ENCODE results near the gene MAML1.
A peak's percentile ranks its signal among the peaks of the same experiment; 100 is the strongest.
"Not testable (repeated sequence)": the region's sequence is repeated elsewhere in the genome, so short reads cannot be mapped to it uniquely, and the experiment has no call there.

Gene MAML1

DNA sequence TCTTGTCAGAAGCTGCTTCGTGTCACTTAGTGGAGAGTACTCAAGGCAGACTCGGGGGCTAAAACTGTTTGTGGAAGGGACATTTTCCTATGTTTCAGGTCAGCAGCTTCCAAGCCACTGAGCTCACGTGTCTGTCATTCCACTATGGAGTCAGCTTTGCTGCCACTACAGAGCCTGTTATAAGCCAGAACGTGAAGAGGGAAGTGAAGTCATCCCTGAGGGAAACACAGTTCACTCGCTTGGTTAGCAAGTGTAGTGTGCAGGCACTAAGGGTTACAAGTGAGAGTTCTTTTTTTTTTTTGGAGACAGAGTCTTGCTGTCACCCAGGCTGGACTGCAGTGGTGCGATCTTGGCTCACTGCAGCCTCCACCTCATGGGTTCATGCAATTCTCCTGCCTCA lies 36.6 kb downstream of the MAML1 start:
- no peak for DNase-seq (ENCODE audit: low spot score)

DNA sequence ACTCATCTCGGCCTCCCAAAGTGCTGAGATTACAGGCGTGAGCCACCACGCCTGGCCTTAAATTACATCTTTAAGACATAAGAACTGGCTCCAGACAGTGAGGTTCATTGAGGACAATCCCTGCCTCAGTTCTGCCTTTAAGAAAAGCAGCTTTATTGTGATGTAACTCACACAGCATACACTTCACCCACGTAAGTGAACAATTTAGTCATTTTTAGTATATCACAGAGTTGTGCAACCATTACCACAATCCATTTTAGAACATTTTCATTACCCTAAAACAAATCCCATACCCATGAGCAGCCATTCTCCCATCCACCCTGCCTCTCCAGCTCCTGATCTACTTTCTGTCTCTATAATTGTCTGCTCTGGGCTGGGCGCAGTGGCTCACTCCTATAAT lies 37.2 kb downstream of the MAML1 start:
- no peak for DNase-seq (ENCODE audit: low spot score)

DNA sequence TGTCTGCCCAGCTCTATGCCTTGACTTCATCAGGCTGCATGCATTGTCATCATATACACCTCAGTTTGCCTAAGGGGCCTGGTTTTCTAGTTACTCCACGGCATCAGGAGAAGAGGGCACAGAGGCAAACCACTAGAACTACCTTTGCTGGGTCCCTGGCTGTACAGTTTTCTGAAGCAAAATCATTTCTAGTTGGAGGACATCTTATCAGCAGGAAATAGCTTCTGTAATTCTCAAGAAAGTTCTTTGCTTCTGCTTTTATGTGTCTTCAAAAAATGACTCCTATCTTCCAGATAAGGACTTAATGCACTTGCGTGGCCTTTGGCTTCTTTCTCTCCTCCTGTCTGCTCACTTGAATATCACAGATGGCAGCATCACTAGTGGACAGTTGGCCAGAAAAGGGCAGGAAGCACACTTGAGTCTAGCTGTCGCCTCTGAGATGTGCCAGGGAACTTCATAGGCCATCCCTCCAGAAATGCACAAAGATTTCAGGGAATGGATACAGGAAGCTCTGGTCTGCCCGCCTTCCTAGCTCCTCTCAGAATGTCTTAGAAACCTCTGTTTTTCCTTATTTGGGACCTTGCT lies 38.8 kb downstream of the MAML1 start:
- DNase-seq (ENCODE audit: low spot score): no peak

DNA sequence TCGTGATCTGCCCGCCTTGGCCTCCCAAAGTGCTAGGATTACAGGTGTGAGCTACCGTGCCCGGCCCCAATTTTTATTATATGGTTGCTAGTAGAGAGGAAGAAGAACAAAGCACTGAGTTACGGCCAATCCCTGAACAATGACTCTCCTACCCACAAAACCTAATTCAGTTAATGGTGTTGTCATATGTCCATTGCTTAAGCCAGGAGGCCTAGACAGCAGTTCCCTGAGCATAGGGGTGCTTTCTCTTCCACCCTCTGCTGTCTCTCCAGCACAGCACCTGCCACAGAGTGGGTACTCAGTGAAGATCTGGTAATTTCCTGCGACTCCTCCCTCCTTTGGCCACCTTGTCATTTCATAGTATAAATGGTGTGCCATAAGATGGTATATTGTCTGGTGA lies 39.7 kb downstream of the MAML1 start:
- DNase-seq (ENCODE audit: low spot score): no peak

DNA sequence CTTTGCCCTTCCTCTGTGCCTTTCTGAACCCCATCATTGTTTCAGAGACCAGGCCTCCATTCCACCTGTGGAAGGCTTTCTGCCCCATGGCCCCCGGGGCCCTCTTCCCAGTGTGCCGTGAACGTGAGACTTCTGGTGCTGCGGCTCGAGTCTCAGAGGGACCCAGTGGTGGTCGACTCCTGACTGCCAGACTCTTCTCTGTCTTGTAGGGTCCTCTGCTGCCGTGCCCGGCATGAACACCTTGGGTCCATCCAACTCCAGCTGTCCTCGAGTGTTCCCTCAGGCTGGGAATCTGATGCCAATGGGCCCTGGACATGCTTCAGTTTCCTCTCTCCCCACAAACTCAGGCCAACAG lies 41.0 kb downstream of the MAML1 start:
- DNase-seq (ENCODE audit: low spot score): no peak

DNA sequence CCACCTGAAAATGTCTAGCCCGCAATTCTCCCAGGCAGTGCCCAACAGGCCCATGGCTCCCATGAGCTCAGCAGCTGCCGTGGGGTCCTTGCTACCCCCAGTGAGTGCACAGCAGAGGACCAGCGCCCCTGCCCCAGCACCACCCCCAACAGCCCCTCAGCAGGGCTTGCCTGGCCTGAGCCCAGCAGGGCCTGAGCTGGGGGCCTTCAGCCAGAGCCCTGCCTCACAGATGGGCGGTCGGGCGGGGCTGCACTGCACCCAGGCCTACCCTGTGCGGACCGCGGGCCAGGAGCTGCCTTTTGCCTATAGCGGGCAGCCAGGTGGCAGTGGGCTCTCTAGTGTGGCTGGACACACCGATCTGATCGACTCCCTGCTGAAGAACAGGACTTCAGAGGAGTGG lies 41.8 kb downstream of the MAML1 start:
- DNase-seq (ENCODE audit: low spot score): no peak

DNA sequence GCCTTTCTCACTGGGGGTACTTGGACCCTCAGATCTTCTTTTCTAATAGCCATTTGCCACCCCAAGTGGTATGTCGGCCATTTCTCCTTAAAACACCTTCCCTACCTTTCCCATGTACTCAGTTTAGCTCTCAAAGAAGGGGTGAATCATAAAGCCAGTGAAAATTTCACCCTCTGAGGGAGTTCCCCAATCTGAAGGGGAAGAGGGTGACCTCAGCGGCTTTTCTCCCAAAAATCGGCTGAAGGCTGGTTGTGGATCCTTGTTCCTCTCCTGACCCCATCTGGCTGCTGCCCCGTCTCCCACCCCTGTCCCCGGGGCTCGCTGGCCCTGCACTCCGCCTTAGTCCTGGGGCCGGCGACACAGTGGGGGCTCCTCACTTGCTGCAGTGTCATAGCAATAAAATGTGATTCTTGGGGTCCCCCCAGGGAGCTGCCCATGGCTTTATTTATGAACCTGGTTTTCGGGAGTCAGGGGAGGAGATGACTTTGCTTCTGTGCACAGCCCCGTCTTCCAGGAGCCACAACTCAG lies 43.9 kb downstream of the MAML1 start:
- DNase-seq (ENCODE audit: low spot score): no peak

DNA sequence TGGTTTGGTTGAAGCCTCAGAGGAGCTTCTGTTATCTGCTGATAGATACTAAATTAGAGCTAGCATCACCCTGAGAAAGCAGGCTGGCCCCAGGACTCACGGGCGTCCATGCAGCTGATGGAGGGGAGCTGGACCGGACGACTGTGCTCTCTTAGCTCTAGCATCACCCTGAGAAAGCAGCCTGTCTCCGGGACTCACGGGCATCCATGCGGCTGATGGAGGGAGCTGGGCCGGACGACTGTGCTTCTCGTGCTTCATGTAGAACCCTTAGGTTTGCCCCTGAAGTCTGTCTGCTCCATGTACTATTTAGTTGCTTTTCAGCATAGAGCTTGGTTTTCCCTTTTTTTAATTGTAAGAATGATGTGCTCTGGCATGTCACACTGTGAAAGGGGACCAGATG lies 44.8 kb downstream of the MAML1 start:
- DNase-seq (ENCODE audit: low spot score): no peak

DNA sequence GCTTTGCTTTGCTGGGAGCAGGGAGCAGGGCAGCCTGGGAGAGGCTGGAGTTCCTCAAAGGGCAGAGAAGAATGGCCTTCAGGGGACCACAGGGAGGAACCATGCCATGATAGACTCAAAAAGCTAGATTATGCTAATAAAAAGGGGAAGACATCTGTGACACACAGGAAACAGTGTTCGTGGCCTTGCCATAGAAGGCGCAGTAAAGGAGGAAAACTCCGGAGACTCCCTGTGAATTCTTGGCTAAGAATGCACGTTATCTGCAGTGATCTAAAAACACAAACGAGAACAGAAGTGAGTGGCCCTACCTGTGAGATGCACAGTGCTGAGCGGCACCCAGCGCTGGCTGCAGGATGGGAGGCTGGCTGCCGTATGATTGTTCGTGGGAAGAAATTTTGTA lies 45.3 kb downstream of the MAML1 start:
- no peak for DNase-seq (ENCODE audit: low spot score)

DNA sequence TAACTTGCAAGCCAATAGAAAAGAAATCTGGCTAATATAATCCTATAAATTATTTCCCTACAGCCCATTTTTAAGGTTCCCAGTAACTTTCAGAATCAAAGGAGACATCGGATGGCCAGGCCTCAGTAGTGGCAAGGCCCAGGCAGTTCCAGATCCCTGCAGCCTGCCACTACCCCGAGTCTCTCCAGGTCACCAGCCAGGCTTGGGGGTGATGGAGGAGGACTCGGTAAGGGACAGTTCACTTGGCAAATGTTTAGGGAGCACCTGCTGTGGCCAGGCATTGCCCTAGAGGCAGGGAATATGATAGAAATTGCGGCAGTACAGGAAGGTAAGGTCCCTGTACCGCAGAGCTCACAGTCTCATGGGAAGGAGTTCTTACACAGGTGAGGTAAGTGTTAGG lies 46.0 kb downstream of the MAML1 start:
- no peak for DNase-seq (ENCODE audit: low spot score)

DNA sequence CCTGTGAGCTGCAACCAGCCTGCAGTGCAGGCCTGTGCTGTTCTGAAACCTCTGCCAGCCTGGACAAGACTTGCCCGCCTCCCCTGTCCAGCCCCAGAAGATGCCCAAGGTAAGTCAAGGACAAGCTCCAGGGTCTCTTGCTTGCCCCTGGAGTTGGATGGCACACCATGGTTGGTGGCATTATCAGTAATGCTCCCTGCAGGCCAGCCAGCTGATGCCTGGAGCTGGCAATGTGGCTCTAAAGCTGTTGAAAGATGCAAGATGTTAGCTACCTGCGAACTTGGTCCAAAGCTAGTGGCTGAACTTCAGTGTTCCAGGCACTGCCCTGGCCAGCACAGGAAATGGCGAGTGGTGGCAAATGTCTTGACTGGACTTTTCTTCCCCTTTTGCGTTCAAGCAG lies 47.2 kb downstream of the MAML1 start:
- DNase-seq (ENCODE audit: low spot score): no peak

DNA sequence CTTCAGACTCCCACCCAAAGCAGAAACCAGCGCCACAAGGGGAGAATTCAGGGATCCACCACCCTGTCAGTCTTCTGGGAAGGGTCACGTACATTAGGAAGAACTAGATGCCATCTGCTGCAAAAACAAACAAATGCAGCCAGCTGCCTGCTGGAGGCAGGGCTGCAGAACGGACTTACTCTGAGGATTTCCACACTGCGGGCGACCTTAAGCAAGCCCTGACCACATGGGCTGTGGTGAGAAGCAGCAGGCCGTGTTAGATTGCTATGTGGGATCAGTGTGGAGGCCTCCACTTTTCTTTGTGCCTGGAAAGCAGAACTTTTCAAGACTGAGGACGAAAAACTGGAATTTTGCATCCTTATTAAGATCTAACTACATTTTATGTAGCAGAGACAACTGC lies 47.7 kb downstream of the MAML1 start:
- DNase-seq (ENCODE audit: low spot score): no peak

DNA sequence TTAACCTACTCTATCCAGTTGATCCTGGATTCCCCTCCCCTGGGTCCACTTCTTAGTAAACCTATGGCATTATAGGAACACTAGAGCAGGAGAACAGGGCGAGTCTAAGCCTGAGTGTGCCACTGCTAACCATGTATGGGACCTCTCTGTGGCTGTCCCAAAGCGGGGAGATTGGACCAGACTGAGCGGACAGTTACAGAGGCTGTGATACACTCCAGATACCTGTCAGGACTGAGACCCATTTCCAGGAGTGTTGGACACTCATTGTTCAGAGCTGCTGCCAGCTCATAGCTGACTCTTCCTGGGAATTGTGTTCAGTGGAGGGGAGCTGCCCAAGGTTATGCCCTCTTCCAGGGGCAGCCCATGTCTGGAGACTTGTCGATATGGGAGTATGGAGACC lies 49.2 kb downstream of the MAML1 start:
- DNase-seq (ENCODE audit: low spot score): no peak

DNA sequence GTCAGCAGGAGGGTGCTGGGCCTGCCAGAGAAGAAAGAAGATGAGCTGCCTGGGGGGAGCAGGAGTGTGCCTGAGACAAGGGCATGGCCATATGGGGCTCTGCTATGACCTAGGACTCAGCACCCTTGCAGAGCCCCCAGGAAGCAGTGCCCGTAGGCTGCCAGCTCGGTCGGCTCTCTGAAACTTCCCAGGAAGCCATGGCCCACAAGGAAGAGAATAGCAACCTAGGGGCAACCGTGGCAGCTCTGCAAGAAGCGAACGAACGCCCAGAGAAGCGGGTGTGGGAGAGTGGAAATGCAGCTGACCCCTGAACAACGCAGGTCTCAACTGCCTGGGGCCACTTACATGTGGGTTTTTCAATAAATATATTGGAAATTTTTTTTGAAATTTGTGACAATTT lies 50.5 kb downstream of the MAML1 start:
- no peak for DNase-seq (ENCODE audit: low spot score)

DNA sequence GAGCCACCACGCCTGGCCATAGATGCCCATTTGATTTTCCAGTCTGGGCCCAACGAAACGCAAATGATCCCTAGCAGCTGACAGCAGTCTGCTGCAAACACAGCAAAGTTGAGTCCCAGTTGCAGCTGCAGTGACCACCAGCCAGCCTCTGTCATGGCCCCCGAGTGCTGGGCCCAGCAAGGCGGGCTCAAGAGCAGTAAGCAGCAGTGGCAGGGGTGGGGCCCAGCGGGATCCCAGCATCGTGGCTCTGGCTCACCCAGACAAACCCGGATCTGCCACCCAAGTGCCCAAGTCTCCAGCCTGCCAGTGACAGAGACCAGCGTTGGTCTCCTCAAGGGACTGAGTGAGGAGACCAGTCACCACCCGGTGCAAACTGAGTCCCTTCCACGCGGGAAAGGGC lies 54.2 kb downstream of the MAML1 start:
- no peak for DNase-seq (ENCODE audit: low spot score)

DNA sequence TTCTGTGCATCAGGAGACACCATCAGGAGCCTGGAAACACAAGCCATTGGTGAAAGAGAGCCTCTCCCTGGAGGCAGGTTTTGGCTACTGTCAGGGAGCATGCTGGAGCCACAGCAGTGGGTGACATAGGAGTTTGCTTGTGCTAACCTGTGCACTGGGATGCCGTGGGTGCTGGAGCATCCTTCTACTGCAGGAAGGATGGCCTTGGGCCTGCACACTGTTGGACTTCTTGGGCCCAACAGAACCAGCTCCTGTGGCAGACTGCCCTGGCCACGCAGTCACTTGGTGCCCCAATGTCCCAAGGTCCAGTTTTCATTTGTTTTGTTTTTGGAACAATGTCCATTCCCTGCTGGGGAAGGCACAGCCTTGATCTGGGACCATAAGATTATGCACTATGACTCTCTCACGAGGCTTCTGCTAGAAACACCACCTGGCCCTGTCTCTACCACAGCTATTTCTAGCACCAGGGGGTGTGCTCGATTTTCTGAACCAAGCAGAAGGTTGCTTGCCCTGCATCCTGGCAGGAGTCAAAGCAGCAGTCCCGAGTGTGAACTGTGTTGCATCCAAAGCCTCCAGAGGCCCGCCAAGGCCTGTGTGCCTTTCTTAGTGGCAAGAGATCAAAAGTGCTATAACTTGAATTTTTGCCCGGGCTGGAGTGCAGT lies 55.7 kb downstream of the MAML1 start:
- no peak for DNase-seq (ENCODE audit: low spot score)

DNA sequence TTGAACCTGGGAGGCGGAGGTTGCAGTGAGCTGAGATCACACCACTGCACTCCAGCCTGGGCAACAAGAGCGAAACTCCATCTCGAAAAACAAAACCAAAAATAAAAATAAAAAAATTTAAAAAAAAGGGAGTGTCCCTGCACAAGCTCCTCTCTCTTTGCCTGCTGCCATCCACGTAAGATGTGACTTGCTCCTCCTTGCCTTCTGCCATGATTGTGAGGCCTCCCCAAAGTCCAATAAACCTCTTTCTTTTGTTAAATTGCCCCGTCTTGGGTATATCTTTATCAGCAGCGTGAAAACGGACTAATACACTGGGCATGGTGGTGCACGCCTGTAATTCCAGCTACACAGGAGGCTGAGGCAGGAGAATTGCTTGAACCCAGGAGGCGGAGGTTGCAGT lies 56.7 kb downstream of the MAML1 start:
- DNase-seq (ENCODE audit: low spot score): not testable (repeated sequence)

DNA sequence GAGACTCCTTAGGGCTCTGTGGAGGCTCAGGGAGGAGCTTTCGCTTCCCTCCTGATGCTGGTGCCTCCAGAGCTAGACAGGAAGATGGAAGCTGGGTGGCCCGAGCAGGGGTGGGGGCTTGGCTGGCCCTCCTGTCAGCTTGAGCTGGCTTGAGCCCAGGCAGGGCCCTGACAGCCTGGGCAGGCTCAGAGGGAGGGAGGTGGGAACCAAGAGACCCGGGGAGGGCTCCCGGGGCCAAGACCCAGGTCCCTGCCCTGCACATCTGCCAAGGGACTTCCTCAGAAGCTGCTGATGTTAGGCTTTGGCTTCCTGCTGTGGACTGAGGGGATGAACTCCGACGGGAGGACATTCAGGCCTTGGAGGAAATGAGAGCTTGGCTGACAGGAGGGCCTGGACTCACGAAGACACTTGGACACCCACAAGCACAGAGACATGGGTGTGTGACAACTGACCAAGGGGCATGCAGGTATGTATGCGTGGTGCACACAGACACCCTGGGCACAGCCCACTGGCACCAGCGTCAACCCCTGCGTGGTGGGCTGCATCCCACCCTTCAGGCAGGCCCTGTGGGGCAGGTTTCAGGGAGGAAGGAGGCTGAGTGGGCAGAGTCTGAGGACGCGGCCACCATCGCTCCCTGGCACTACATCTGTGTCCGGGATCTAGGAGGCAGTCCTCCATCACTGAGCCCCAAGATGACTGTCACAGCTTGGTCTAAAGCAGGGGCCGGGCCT lies 59.4 kb downstream of the MAML1 start:
- no peak for DNase-seq (ENCODE audit: low spot score)

DNA sequence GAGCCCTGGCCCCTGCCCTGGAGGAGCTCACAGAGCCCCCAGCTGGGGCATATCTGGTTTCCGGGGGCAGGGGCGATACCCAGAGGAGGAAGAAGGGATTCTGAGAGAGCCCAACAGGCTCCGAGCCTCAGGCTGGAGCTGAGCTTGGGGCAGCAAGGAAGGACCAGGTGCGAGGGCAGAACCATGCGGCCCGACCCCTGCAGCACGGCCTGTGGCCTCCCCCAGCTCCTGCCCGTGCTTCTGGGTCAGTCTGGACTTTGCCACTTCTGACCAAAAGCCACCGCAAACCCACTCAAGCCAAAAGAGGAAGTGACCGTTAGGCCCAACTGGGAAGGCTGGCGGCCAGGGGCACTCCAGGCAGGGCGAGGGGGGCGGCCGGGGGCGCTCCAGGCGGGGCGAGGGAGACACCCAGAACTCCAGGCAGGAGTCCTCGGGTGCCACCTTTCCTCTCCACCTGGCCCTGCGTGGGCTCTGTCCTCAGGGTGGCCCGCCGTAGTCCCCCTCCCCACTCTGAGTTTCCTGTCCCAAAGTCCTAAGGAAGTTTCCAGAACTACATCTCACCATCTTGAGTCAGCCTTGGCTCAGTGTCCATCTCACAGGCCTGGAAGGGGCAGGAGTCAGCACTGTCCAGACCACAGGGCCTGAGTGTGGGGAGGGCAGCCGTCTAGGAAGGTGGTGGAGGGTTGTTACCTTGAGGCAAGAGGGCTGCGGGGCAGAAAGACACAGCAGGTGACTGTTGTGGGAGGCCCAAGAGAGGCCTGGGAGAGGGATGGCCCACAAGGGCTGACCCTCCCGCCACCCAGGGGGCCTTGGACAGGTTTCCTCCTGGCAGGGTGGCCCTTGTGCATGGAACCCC lies 60.2 kb downstream of the MAML1 start:
- no peak for DNase-seq (ENCODE audit: low spot score)

DNA sequence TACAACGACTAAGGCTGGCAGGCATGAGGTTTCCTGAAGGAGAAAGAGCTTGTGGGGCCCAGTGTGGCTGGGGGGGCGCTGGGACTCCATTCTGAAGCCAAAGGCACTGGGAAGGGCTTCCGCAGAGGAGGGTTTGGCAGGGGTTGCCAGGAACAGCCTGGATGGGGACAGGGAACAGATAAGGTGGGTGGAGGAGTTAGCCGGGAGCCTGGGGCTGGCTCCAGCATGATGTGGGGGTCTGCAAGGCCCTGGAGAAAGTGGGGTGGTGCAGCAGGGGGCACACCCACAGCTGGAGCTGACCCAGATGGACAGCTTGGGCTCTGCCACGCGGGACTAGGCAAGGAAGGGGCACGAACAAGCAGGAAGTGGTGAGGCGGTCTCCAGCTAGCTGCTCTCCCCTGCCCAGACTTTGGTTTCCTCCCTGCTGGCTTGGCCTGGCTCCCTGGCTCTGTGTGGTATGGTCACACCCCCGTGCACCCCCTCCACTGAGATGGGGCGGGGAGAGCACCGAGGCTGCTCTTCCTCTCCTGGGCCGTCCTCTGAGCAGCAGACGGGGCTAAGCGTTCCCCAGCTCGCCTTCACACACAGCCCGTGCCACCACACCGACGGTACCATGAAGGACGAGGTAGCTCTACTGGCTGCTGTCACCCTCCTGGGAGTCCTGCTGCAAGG lies 61.0 kb downstream of the MAML1 start, which contains the start of gene LTC4S:
TSS of gene LTC4S (plus strand) at position 519 of the 672 bp plus-strand sequence. CDS start at position 614, 95 bp downstream.
- peak; percentile 80 for DNase-seq (ENCODE audit: low spot score)

DNA sequence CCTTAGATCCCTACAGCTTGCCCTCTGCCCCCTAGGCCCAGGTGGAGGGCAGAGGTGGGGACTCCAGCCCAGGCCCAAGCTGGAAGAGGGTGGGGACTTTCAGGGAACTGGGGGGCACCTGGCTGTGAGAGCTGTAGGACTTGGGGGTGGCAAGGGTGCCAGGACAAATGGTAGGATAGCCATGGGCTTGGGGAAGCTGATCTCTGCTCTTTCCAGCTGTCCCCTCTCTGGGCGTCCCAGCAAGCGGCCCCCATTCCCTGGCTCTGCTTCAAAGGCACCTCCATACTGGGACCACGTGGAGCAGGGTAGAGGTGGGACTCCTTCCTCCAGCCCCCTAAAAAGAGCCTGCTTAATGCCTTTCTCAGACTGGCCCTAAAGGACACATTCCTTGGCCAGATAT lies 61.5 kb downstream of the MAML1 start:
- DNase-seq (ENCODE audit: low spot score): no peak

DNA sequence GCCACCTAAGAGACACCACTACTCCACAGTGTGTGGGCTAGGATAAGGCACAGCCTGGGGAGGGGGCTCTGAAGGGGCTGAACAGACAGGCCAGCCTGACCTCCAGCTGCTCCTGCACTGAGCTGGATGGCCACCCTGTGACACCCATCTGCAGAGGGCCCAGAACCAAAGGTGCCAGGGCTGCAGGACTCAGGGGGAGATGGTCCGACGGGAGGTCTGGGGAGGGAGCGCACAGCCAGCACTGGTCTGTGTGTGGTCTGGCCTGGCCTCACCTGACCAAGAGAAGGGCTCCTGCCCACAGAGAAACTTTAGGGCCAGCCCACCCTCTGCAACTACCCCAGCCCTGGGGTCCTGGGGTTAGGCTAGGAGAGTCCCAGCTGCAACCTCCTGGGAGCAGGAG lies 62.0 kb downstream of the MAML1 start:
- no peak for DNase-seq (ENCODE audit: low spot score)

Data from left forelimb (tissue), 1 donor.